NCI-H524 (cell line): ENCODE measurements around the gene SLC7A14.

Source experiments
- DNase-seq, 2 experiments: peaks; one replicate each; lab custom pipeline; 2025; lab: John Stamatoyannopoulos, UW

Gene SLC7A14

DNA sequence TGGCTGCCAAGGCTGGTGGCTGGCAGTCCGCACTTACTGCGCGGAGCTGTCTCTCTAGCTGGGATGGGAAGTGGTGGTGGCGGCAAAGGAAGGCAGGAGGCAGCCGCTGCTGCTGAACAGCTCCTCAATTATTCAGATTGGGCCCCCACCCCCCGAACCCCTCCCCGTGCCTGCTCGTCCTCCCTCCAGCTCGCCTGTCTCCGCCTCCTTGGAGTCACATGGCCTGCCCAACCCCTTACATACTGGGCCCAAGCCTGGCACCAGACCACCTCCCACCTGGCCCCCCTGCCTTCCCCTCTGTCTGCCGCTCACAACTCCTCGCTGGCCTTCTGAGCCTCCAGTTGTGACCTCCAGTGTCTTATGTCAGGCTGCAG, at the start of gene SLC7A14:
Gene SLC7A14 (minus strand): TSS at position 139 of the 374 bp plus-strand sequence. CDS start 59,139 bp downstream, outside the sequence.
- peak; percentile 72 to 80 for DNase-seq

DNA sequence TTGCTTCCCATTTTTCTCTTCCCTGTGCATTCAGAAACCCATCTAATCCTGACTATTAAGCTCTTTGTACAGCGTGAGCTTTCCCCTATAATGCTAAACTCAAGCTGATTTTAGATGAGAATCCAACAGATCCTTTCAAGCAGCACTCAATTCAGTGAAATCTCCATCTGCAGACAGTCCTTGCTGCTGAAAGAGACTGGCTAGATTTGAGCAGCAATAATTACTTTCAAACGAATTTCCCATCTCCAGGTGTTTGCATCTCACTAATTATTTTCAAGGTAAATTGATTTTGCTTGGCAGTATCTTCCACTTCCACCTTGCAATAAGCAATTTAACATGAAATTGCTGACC, 49.5 kb upstream of the SLC7A14 start:
- no peak for DNase-seq

DNA sequence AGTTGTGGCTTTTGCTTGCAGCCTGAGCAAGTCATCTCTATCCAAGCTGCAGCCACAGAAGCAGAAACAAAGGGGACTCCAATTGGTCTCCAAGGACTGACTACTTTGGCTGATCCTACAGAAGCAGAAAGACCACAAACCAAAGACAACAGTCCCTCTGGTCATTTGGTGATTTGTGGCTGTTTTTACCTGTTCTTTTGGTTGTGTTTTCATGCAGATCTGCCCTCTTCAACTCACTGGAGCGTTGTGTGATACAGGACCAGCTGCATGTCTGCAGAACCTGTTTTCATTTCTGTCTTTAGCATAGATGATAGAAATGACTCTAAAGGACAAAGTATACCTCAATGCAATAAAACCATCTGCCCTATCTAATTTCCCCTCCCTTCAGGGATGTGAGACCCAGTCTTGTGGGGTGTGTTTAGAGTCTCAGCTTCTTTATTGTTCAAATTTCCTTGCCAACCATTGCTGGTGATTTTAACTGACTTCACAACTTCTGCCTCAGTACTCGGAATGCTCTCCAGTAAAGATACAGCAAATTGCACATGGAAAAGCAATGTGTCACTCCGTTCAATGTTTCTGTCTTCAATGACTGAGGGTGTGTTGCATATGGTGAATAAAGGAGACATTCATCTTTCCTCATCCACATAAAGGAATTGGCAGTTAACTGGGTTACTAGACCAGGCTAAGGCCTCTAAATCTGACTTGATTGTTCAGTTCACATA, 48.9 kb upstream of the SLC7A14 start:
- no peak for DNase-seq

DNA sequence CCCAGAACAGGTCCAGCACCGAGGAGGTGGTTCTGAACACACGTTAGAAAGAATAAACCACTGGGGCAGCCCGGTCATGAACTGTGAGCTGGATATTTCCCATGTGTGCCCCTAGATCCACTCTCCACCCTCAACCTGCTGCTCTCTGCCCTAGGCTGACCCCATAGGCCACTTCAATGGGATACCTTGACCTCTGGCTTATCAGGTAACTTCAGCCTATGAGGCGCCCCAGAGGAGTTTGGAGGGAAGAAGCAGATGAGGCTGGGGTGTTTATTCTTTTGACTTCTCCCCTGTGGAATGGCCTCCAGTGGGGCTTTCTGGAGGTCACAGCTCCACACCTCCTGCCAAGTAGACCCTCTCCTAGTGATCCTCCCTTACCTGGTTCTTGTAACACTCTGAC, 47.7 kb upstream of the SLC7A14 start:
- no peak for DNase-seq

DNA sequence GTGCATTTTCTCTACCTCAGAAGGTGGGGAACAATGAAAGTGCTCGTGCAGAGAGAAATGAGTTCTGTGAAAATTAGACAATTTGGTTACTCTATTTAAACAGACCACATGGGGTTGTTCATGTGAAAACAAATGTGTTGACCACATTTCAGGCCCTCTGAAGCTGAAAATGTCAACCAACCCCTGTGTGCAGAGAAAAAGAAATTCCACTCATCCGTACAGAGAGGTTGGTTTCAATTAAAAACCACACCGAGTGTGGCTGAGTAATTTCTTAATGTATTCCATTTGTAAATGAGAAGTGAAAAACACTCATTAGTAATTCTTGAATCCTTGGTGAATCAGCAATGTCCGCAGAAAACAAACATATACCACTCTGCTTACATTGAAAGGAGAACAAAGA, 46.9 kb upstream of the SLC7A14 start:
- DNase-seq, result no peak

DNA sequence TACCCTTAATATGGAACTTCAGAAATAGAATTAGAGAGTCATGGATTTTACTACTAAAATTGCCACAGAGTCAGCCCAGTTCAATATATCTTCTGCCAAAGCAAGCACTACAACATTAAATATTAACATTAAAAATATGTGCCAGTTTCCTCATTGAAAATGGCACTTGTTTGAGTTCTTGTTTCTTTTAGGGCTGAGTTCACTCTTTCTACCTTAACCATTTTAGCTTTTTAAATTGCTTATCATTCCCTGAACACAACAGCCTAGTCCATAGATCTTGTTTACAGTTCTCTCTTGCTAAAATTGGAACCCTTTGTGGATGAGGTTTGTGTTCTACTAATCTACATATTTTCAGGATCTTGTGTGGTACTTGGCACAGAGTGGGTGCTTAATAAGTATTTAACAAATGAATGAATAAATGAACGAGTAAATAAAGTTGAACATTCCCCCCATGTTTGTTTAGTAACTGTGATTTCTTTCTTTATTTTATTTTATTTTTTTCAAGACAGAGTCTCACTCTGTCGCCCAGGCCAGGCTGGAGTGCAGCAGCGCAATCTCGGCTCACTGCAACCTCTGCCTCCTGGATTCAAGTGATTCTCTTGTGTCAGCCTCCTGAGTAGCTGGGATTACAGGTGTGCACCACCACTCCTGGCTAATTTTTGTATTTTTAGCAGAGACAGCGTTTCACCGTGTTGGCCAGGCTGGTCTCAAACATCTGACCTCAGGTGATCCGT, 46.0 kb upstream of the SLC7A14 start:
- DNase-seq, result no peak

DNA sequence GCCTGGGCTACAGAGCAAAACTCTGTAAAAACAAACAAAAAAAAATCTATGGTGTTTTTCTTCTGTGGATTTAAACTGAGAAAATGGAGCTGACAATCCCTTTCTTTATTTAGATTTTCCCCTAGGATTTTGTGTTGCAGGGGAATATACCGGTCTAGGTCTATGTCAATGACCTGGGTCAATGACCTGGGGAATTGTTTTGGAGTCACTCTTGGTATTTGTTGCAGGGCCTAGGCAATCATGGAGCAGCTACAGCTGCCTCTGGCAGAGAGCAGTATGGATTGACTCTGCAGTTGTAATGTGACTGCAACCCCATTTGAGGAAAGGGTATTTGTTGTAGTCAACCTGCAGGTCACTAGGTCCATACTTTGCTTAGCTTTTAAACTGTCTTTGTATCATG, 37.6 kb upstream of the SLC7A14 start:
- no peak for DNase-seq

DNA sequence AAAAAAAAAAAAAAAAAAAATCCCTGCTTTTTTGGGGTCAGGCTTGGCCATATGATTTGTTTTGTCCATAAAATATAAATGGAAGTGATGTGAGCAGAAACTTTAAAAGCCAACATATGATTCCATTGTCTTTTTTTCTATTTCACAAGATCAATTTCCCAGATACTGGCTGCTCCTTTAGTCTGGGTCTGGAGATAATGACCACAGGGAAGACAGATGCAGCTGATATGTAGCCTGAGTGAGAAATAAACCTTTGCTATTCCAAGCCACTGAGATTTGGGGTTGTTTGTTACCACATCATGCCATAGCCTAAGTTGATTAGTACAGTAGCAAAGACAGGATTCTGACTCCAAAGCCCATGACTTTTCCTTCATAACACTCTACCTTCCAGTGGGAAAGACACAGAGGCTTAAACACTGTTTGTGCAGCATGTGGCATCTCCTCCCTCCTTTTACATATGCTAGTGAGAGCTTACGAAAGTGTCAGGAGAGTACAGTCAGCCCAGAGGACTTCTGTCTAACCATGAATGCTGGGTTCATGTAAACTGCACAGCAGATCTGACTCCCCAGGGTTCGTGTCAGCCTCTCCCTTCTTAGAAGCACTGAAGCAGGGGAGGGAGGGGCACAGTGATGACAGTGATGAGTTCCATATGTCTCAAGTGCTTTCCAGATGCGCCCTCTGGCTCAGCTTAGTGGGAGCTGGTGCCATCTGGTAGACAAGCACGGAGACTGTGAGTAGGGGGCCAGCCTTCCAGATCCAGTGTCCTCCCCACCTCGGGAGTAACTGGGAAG, 36.7 kb upstream of the SLC7A14 start:
- DNase-seq, result peak; percentile 98 to 99

DNA sequence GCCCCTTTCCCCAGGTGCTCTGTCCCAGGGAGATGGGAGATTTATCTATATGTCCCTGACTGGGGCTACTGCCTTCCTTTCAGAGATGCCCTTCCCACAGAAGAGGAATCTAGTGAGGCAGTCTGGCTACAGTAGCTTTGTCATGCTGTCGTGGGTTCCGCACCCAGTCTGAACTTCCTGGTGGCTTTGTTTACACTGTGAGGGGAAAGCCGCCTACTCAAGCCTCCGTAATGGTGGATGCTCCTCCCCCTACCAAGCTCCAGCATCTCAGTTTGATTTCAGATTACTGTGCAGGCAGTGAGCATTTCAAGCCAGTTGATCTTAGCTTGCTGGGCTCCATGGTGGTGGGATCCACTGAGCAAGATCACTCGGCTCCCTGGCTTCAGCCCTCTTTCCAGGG, 35.4 kb upstream of the SLC7A14 start:
- no peak for DNase-seq

DNA sequence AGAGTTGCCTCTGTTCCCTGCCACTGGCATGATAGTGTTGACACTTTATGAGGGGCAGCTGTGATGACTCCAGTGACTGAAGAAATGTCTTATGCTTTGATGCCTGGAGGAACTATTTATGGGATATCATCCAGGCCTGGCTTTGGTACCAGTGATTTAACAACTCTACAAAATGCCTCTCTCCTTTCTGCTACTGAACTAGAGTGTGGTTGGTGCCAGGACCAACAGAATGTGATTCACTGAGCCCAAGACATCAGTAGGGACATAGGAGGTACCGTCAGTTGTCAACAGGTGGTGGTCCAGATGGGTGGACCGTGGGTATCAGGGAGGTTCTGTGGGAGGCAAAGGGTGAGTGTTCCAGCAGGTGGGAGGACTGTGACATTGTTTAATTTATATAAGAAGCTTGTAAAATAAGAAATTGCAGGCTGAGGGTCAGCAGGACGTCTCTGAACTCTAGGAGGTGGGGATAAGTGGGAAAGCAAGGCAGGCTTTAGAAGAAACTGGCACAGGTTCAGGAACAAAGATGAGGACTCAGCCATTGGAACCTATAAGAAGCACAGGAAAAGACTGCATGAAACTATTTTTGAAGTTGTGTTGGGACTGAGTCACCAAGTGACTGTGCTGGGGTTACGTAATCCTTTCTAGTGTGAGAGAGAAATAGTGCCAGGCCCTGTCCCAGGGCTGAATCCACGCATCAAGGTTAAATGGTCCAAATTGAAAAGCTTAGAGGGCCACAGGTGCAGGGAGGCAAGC, 28.5 kb upstream of the SLC7A14 start:
- DNase-seq, result no peak

DNA sequence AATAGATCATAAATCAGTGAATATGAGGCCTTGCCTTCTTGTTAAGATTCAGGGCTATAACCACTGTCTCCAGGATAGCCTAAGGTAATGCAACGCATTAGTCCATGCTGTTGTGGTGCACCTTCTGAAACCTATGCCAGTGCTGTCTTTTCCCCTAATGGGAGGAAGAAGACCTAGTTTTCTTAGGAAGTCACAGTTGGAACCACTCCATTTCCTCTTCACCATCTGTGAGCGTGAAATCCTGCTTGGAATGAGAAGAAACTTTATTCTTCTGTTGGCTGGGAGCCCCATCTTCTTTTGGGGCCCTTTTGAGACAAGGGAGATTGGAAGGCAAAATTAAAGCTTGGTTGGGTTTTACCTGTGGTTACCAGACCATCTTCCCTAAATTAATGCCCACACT, 25.9 kb upstream of the SLC7A14 start:
- DNase-seq, result no peak

DNA sequence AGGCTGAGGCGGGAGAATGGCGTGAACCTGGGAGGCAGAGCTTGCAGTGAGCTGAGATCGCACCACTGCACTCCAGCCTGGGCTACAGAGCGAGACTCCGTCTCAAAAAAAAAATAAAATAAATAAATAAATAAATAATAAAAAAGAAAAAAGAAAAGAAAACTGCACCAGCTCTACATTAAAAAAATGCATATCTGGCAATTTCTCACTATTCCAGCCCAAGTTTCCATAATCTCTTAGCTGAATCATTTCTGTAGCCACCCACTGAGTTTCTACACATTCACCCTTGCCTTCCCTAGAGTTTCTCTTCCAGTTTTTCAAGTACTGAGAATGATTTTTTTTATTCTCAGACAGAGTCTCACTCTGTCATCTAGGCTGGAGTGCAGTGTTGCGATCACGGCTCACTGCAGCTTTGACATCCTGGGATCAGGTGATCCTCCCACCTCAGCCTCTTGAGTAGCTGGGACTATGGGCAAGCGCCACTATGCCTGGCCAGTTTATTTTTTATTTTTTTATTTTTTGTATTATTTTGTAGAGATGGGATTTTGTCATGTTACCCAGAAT, 24.5 kb upstream of the SLC7A14 start:
- no peak for DNase-seq

DNA sequence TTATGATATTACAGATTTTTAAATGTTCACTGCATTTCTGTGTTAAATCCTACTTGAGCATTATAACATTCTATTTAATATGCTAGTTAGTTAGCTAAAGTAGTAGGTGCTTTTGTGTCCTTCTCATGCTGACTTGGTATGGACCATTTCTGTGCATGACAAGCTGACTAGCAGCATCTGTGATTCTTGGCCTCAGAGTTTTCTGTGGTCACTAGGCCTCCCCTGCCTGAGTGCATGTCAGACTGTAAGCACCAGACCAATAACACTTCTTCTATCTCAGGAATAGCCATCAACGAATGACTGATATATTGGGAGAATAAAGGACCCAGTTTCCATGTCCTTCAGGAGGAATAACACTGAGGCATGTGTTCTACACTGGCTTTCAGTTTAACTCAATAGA, 22.6 kb upstream of the SLC7A14 start:
- DNase-seq, result no peak

DNA sequence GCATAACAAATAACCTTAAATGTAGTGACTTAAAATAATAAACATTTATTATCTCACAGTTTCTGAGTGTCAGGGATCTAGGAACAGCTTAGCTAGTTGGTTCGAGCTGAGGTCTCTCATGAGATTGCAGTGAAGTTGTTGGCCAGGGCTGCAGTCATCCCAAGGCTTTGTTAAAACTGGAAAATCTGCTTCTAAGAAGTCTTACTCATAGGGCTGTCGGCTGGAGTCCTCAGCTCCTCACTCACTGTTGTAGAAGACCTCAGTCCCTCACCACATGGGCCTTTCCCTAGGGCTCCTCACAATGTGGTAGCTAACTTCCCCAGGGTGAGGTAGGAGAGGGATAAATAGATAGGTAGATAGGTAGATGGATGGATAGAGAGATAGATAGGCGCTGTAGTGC, 20.8 kb upstream of the SLC7A14 start:
- no peak for DNase-seq

DNA sequence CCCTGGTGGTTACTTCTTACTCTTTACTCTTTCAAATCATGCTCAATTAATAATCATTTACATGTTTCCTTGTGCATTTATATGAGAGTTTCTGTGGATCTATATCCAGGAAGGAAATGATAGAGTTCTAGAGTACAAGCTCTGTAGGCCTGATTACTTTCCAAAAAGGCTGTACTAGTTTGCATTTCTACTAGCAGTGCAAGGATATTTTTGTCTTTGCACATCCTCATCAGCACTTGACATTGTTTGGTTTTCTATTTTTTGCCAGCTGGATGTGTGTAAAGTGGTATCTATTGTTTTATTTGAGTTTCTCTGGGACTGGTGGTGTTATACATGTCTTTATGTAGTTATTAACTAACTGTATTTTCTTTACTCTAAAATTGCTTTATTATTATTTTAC, 19.6 kb upstream of the SLC7A14 start:
- no peak for DNase-seq

DNA sequence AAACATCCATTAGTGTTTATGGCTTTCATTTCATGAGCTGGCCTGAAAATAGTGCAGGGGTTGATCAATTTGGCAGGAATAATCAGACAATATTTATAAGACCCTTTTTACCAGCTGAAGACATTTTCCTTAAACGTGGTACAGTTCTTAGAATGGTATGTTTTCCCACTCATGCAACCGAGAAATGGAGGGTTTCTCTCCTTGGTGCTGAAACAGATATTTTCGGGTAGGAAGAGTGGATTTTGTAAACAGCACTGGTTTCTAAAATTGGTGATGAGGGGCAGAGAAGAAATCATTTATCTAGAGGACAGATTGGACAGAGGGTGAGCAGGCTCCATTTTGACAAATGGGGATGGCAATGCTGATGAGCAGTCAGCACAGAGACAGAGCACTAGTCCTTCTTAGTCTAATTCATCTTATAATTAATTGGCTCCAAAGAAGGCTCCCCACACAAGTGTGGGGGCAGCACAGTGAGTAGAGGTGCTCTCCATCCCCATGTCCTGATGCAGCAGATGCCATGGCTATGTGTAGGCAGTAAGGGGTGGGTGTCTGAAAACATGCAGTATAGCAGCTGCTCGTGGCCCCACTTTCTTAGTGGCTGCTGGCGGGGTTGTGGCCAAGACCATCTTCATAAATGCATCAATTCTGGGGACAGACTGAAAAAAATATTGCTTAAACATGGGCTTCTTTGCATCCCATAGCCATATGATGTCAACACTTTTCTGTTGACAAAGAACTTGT, 18.1 kb upstream of the SLC7A14 start:
- DNase-seq, result no peak

DNA sequence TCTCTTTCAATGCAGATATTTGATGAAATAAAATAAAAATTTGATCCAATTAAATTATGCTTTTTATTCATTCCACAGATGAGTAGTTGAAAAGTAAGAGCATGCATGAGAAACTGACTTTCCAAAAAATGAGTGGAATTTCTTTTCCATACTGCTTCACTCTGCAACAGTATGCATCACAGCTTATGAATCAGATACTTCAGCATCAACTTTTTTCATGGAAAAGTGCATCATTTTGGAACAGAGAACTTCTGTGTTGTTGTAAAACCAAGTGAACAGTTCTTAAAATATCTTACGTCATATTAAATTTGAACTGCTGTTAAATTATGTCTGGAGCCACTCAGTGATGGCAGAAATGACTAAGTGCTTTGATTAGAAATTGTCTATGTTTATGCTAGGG, 16.7 kb upstream of the SLC7A14 start:
- DNase-seq, result no peak

DNA sequence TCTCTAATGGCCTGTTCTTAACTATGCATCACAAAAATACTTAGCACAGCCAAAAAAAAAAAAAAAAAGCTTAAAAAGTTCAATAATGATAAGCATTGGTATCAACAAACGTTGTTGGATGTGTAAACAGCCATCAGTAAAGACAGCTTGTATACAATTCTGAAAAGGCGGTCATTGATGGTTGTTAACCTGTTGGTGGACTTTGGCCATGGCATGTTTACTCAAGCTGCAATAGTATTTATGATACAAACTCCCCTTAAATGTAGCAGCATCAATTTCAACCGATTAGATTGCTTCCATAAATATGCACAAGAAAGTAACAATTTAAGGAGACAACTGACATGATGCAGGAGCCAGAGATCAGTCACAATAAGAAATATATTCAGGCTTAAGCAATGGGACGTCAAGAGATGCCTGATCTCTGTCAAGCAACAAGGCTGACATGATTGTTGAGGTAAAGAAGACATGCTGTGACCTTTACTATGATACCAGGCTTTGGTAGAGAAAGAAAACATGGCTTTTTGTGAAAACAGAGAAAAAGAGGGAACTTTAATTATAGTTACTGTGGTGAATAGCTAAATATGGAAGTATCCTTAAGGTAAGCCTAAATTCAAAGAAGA, 14.2 kb upstream of the SLC7A14 start:
- DNase-seq, result no peak

DNA sequence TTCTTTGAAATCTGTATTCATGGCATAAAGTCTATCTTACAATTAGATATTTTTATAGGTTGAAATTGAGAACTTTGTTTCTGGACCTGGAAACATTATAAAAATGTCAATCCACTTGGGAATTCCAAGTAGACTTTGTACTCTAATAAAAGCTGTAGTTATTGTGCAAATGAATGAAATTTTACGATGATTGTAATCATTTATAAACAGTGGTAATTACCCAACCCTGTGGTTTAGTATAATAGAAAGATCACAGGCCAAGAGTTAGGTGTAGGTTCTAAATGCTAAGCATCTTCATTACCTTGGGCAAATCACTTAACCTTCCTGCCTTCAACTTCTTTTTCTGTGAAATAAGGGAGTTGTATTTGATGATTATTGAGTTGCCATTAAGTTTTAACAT, 13.2 kb upstream of the SLC7A14 start:
- DNase-seq, result no peak

DNA sequence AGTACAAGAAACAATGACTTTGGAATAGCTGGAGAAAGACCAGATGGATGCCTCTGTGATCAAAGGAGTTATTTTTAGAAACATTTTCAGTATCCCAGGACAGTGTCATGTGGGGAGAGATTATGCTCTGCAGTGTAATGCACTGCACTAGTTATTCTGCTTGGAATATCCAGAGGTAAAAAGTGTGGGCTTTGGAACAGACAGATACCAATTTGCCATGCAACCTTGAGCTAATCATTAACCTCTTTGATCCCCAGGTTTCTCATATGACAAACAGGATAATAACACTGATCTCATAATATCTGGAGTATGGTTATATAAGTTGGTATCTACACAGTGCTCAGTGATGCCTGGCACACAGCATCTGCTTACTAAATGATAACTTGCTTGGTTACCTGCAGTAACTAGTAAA, 12.2 kb upstream of the SLC7A14 start:
- DNase-seq, result peak in 1 of 2 experiments; percentile 55

DNA sequence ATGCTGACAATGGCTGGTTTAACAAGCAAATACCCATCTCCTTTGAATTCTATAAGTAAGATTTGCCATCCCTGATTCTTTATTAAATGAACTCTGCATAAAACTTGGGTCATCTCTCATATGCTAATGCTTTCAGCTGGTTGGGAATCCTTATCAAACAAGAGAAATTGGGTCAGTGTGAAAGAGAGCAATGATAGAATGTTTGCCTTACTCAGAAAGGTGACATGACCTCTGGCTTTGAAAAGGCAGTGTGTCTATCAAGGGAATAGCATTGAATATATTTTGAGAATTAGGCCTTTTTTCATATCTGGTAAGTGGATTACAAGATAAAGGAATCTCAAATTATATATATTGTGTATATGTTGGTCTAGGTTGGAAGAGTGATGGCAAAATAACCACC, 8.7 kb upstream of the SLC7A14 start:
- DNase-seq, result no peak
